Right atrium auricular region (tissue), 2 donors: ENCODE measurements around the gene GTF2H1. TPM values are rescaled to one million over a fixed set of nuclear protein-coding genes. Genes with fewer than 3 reads are reported as not detected.

Experiments used
- DNase-seq: peaks from one replicate; pipeline ENCODE4 v3.0.0-alpha.2; 2019; ENCODE audit warnings: low spot score
- H3K27ac ChIP-seq, 2 donors: fragments of 200-600 bp; sonication (generic); 1 replicate in 1 of 2; 2 replicates in 1 of 2; pipeline ENCODE4 v1.5.1; 2016 to 2019
- H3K27me3 ChIP-seq, 2 donors: fragments of 200-600 bp; sonication (generic); one replicate each; pipeline versions ENCODE4 v1.5.1 to v1.6.0; 2017 to 2019
- H3K36me3 ChIP-seq: fragments of 200-600 bp; sonication (generic); one replicate; pipeline ENCODE4 v1.5.1; 2016
- H3K4me1 ChIP-seq, 2 donors: fragments of 200-600 bp; sonication (generic); one replicate each; pipeline versions ENCODE4 v1.5.1 to v1.6.0; 2017 to 2019
- H3K4me3 ChIP-seq, 2 donors: fragments of 200-600 bp; sonication (generic); 1 replicate in 1 of 2; 2 replicates in 1 of 2; pipeline ENCODE4 v1.5.1; 2017 to 2019; ENCODE audit warnings: mild to moderate bottlenecking in 1 of 2, moderate library complexity in 1 of 2
- H3K9me3 ChIP-seq, 2 donors: fragments of 200-600 bp; sonication (generic); one replicate each; pipeline ENCODE4 v1.5.1; 2019
- total RNA-seq, 2 donors: library from RNA; depleted of rRNA; stranded (reverse); fragments of >200 nt; gene quantifications; one replicate each; pipeline ENCODE4 v1.1.0, GENCODE V29; 2016
- TF ChIP-seq, protein P1 (sequence below), 2 donors: fragments of 200-600 bp; sonication (generic); IDR thresholded peaks; one replicate each; pipeline ENCODE4 v1.5.1; 2019; ENCODE audit warnings: antibody characterized with exemption in 2 of 2

The GTF2H1 gene
- total RNA-seq, 2 donors from 2014 or later: 19.5 to 23.8 TPM

DNA sequence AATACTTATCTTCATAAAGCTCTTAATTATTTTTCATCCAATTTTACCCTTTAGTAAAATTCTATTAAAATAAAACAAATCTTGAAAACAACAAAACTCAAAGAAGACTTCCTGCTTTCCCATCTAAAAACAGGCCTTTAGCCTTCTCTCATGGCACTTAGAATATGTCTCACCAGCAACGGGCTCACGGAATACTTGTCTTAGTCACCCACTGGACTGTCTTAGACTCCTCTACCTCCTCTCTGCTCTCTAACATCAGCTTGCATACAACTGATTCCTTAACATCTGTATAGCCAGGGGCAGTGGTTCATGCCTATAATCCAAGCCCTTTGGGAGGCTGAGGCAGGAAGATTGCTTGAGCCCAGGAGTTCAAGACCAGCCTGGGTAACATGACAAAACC lies 14.1 kb upstream of the GTF2H1 start:
- no peak for DNase-seq
- H3K4me3 ChIP-seq: no peak overlapping the region
- H3K4me1 ChIP-seq: peaks cover 0 to 10% of the 10 kb centered on the region in 2 donors
- H3K27ac ChIP-seq: no peak overlapping the region
- TF ChIP-seq, protein P1, sequence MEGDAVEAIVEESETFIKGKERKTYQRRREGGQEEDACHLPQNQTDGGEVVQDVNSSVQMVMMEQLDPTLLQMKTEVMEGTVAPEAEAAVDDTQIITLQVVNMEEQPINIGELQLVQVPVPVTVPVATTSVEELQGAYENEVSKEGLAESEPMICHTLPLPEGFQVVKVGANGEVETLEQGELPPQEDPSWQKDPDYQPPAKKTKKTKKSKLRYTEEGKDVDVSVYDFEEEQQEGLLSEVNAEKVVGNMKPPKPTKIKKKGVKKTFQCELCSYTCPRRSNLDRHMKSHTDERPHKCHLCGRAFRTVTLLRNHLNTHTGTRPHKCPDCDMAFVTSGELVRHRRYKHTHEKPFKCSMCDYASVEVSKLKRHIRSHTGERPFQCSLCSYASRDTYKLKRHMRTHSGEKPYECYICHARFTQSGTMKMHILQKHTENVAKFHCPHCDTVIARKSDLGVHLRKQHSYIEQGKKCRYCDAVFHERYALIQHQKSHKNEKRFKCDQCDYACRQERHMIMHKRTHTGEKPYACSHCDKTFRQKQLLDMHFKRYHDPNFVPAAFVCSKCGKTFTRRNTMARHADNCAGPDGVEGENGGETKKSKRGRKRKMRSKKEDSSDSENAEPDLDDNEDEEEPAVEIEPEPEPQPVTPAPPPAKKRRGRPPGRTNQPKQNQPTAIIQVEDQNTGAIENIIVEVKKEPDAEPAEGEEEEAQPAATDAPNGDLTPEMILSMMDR (IDR thresholded peaks at IDR 0.05): no peak
- H3K9me3 ChIP-seq: no peaks in the 10 kb centered on the region
- H3K36me3 ChIP-seq: peaks cover 62% of the 10 kb centered on the region
- H3K27me3 ChIP-seq: no peaks in the 10 kb centered on the region

DNA sequence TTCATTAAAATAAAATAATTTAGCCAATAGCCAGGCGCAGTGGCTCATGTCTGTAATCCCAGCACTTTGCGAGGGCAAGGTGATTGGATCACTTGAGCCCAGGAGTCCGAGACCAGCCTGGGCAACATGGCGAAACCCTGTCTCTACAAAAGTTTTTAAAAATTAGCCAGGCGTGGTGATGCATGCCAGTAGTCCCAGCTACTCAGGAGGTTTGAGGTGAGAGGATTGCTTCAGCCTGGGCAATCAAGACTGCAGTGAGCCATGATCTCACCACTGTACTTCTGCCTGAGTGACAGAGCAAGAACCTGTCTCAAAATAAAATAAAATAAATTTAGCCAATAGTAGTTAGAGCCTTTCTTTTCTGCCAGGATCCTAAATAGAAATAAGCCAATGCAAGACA lies 12.7 kb upstream of the GTF2H1 start:
- Histone ChIP-seq H3K27ac (no peak overlapping the region), H3K4me3 (no peak overlapping the region), H3K4me1 (peaks cover 0 to 18% of the 10 kb centered on the region in 2 donors), H3K9me3 (no peaks in the 10 kb centered on the region), H3K27me3 (no peaks in the 10 kb centered on the region), H3K36me3 (peaks cover 52% of the 10 kb centered on the region)
- no peak for DNase-seq
- TF ChIP-seq, protein P1 (IDR thresholded peaks at IDR 0.05): no peak

DNA sequence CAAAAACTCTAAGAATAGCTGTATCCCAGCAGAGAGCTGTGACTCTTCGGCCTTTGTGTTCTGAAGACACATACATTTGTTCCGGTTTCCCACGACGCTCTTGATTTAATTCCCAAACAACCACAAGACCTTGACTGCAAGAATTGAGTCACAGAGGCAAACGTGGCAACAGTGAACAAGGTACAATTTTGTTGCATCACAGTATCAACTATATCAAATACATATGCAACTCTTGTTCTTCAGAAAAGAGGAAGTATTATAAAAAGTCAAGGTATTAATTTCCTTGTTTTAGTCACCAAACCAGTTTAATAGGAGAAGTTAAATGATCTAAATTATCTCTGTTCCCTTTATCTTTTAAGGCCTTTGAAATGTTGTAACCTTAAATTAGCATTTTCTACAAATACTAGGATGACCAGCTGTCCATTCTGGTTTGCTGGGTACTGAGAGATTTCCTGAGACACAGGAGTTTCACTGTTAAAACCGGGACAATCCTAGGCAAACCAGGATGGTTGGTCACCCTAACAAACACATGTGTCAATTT lies 11.5 kb upstream of the GTF2H1 start:
- TF ChIP-seq, protein P1 (IDR thresholded peaks at IDR 0.05): no peak
- Histone ChIP-seq H3K9me3 (no peaks in the 10 kb centered on the region), H3K4me3 (no peak overlapping the region), H3K27ac (no peak overlapping the region), H3K36me3 (peaks cover 44% of the 10 kb centered on the region), H3K4me1 (peaks cover 0 to 25% of the 10 kb centered on the region in 2 donors), H3K27me3 (no peaks in the 10 kb centered on the region)
- DNase-seq: no peak

DNA sequence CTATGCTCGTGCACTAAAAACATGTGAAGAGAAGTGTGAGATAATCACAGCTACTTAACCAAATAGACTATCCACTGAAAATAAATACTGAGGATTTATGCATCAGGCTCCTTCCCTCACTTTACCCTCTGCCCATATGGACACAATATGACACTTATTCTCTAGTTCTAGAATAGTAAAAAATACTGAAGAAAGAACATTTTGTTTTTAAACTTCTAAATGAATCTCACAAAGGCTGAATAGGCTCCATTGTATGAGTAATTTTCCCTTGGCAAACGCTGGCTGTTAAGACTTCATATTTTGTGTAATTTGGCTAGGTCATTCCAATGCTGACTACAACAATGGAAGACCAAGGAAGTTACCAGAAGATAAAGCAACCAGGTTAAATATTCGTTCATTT lies 10.4 kb upstream of the GTF2H1 start:
- no peak for DNase-seq
- H3K27ac ChIP-seq: peak overlapping the region; percentile 39 to 71
- TF ChIP-seq, protein P1 (IDR thresholded peaks at IDR 0.05): no peak
- peaks cover 0 to 25% of the 10 kb centered on the region in 2 donors for H3K4me1 ChIP-seq
- no peaks in the 10 kb centered on the region for H3K9me3 ChIP-seq
- no peak overlapping the region for H3K4me3 ChIP-seq
- H3K36me3 ChIP-seq: peaks cover 38% of the 10 kb centered on the region
- no peaks in the 10 kb centered on the region for H3K27me3 ChIP-seq

DNA sequence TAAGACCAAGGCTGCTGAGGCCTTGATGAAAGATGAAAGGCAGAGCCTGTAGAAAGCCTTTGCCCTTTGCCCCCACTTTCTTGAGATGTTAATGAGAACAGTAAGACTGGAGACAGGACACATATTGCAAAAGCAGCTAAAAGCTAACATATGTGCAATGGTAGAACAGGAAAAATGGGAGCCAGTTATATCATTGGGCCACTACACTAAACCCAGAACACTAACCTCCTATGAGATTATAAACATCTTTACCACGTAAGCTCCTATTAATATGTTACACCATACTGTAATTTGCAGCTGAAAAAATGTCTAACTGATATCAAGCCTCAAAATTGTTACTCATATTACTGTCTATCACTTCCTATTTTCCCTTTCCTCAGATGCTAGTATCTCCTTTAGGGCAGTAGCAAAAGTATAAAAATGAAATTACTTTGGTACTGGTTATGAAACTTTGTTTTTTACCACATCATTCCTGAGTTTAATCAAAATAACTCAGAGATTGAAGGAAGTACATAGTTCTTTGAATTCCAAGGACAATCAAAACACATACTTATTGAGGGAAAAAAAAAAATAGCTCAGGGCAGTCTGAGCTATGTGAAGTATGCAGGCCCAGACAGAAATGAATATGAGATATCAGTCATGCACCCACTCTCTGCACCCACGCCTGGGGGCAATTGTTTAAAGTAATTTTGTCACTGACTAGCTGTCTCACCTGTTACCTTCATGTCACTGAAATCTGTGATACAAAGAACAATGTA lies 9.5 kb upstream of the GTF2H1 start:
- H3K27ac ChIP-seq: peak overlapping the region; percentile 39 to 71

More for the DNA sequence above, 9.5 kb upstream of the GTF2H1 start:
- Histone ChIP-seq H3K36me3 (peaks cover 32% of the 10 kb centered on the region), H3K4me3 (no peak overlapping the region), H3K9me3 (no peaks in the 10 kb centered on the region), H3K27me3 (no peaks in the 10 kb centered on the region), H3K4me1 (peaks cover 0 to 25% of the 10 kb centered on the region in 2 donors)
- no peak for DNase-seq
- TF ChIP-seq, protein P1 (IDR thresholded peaks at IDR 0.05): no peak
